GM11168 (cell line): ENCODE results near the gene NR1H3.
"Not testable (repeated sequence)": the region's sequence is repeated elsewhere in the genome, so short reads cannot be mapped to it uniquely, and the experiment has no call there.

ENCODE experiments used
- in situ Hi-C: fragments of 300-500 bp; cut with MboI; formaldehyde crosslinking; loops from one replicate; pipeline ENCODE4 v1.12.0; 2022; ENCODE audit warnings: low sequenced_read_pairs; ENCODE audit not compliant: unreplicated experiment

NR1H3 gene

DNA sequence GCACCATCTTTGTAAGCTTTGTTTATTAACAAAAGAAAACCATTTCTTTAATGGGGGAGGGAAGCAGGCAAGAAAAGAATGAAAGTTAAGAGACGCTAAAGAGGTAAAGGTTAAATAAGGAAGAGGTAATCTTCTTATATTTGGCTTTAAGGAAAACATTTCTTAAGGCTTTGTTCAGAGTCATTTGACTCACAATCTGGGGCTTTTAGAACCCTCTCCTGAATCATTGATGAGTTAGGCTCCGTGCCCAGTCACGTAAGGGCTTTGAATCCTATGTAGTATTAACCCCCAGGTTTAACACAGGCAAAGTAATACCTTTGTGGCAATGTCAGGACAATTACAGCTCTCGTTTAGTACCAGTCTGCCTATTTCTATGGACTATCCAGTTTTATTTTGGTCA is 38.2 kb downstream of the NR1H3 start:
- in situ Hi-C loops: no loop called here

DNA sequence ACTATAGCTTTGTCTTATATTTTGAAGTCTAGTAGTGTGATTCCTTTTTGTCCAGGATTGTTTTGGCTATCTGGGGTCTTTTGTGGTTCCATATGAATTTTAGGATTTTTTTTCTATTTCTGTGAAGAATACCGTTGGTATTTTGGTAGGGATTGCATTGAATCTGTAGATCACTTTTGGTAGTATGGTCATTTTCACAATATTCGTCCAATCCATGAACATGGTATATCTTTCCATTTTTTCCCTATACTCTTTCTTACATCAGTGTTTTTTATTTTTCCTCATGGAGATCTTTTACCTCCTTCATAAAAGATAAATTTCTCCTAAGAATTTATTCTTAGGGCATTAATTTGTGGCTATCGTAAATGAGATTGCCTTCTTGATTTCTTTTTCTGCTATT is 41.3 kb downstream of the NR1H3 start:
- in situ Hi-C loops: no loop called here

DNA sequence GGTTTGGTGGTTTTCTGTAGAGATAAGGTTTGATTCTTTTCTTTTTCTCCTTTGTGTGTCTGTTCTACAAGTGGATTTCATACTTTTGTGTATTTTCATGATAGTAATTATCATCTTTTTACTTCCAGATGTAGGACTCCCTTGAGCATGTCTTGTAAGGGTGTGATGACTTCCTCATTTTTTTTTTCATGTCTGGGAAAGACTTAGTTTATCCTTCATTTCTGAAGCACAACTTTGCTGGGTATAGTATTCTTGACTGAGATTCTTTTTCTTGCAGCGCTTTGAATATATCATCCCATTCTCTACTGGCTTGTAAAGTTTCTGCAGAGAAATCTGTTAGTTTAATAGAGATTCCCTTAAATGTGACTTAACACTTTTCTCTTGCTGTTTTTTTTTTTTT is 45.1 kb downstream of the NR1H3 start:
- in situ Hi-C loops: no loop called here

DNA sequence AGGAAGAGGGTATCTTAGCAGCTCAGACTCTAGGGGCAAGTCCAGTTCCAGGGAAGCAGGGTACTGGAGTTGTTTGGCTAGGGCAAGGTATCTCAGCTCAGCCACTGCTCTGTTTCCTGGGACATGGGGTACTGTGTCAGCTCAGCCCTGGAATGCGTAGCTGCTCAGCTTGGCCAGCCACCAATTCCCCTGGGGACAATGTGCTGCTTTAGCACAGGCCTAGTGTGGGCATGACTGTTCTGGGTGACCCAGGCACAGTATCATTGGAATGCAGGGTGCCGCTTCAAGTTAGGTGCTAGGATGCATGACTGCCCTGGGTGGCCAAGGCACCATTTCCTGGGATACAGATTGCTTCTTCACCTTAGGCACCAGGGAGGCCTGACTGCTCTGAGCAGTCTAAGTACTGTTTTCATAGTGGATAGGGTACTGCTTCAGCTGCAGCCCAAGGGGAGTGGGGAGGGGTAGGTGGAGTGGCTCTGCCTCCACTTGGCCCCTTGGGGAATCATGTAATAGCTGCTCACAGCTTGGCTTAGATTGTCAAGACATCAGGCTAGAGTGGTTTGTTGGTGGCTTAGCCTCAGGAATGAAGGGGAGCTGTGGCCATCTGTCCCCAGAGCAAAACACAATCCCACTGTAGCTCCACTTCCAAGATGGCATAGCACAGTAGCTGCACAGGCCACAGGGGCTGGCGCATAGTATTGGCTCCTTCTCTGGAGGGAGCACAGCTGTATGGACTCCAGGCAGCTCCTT is 48.1 kb downstream of the NR1H3 start:
- in situ Hi-C loops: no loop called here

DNA sequence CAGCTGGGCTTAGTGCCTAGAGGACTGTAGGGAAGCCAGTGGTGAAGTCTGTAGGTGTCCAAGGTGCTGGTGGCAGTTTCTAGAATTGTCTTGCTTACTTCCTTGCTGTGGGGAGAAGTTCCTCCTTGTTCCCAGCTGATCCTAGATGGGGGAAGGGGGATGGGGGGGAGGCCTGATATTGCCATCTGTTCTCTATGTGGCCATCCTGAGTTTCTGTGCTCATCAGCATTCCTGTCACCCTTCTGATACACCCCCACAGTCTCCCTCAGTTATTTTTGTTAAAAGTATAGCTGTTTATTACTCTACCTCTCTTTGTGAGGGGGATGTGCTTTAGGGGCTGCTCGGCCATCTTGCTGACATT is 48.7 kb downstream of the NR1H3 start:
- in situ Hi-C loops: no loop called here

DNA sequence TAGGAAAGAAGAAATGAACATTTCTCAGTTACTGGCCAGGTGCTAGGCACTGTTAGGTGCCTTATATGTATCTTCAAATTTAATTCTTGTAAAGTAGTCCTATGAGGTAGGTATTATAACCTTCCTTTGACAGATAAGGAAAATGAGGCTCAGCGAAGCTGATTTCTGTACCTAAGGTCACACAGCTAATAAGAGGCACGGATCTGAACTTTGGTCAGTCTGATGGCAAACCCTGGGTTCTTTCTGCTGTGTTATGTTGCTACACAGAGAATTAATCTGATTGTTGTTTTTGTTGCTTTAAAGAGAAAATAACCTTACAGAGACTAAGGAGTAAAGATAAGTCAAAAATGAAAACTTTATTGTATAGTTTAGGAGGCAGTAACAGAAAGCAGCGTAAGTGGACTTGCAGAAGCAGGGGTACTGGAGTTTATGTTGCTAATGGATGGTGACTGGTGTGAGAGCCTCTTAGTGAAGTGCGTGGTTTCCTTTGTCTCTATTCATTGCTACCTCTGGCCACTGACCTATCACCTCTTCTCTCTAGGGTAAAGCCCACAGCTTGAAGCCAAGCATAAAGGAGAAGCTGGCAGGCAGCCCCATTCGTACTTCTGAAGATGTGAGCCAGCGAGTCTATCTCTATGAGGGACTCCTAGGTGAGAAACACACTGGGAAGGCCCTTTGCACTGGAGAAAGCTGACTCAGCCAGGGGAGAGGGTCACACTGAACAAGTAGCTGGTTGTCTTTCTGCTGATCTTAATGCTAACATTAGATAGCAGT is 50.4 kb downstream of the NR1H3 start:
- in situ Hi-C loops: no loop called here

DNA sequence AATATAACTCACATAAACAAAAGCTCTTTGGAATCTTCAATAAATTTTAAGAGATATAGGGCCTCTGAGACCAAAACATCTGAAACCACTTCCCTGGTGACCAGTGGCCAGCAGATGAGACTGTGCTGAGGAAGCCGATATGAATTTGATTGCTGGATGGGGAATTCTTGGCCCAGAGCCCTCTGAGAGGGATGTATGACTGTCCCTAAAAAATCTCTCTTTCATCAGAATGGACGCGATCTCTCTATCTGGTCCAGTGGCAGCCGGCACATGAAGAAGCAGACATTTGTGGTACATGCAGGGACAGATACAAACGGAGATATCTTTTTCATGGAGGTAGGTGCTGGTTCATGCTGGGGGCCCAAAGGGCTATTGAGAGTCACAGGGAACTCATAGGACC is 57.2 kb downstream of the NR1H3 start:
- in situ Hi-C loops: no loop called here

DNA sequence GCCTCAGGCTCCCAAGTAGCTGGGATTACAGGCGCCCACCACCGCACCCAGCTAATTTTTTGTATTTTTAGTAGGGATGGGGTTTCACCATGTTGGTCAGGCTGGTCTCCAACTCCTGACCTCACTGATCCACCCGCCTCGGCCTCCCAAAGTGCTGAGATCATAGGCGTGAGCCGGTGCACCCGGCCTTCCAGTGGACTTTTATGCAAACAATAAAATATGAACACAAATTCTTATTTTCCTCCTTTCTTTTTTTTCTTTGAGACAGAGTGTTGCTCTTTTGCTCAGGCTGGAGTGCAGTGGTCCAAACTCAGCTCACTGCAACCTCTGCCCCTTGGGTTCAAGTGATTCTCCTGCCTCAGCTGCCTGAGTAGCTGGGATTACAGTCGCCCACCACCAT is 58.7 kb downstream of the NR1H3 start:
- in situ Hi-C loops: not testable (repeated sequence)

DNA sequence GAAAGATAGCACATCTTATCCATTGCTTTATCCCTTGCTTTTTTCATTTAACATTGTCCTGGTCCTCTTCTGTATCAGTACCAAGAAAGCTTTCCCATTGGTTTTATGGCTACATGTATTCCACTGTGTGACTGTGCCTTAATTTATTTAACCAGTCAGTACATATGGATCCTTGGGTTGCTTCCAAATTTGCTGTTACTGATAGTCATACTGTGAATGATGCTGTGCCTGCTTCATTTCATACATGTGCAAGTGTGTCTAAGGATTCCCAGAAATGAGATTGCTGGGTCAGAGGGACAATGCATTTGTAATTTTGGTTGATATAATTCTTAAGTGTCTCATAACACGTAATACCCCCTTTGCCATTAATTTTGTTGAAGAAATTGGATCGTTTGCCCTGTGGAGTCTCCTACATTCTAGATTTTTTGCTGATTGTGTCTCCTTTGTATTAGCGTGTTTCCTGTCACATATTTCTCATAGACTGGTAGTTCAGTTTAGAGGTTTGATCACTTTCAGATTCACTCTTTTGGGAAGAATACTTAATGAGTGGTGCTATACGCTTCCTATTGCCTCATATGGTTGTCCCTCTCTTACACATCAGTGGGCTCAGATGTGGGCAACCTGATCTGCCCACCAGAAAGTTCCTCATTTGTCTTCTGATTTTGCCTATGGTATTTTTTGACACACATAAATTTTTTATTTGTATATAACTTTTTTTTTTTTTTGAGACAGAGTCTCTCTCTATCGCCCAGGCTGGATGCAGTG is 59.5 kb downstream of the NR1H3 start:
- in situ Hi-C loops: no loop called here

DNA sequence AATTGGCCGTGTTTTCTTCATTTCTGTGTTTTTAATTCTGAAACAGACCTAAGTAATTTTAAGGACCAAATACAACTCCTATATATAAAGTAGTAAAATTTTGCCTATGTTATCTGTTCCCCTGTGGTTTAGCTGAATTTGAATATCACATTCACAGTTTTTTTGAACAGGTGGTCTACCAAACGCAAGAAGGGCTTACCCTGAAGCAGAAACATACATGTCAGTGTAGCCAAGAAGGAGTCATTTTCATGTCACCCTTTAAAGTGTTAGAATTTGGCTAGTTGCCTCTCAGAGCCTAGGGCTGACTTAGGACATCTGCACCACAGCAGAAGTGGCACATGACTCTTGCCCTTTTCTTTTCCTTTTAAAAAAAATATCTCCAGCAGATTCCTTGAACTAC is 60.4 kb downstream of the NR1H3 start:
- in situ Hi-C loops: no loop called here
